ENCODE results near the gene ARHGEF19.
A peak's percentile ranks its signal among the peaks of the same experiment; 100 is the strongest.
"Not testable (repeated sequence)": the region's sequence is repeated elsewhere in the genome, so short reads cannot be mapped to it uniquely, and the experiment has no call there.

Gene ARHGEF19

GRCh38 chr1:16180291-16180824, 32.1 kb downstream of the ARHGEF19 start:
- no peak for DNase-seq (ENCODE audit: low read depth)

GRCh38 chr1:16178596-16179497, 33.6 kb downstream of the ARHGEF19 start:
- DNase-seq (ENCODE audit: low read depth), result no peak

DNA sequence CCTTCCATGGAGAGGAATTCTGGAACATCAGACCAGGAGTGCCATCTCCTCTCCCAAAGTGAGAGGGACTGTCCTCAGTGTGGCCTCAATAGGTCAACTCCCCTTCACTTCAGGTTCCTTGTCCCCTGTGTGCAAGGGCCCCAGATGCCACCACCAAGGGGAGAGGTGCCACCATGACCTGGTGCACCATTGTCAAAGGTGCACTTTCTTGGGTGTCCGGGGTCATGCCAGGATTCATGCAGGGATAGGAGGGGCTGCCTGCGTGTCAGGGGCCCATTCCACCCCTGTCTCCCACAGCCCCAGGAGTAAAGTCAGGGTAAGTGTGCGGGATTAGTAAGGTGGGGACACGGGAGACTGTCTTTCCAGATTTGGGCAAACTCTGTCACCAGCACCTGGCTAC, 35.1 kb downstream of the ARHGEF19 start:
- DNase-seq (ENCODE audit: low read depth), result no peak

- DNase-seq (ENCODE audit: low read depth), result no peak
Observed at GRCh38 chr1:16176653-16177052, 35.8 kb downstream of the ARHGEF19 start.

- peak; percentile 91 for DNase-seq (ENCODE audit: low read depth)
Observed at GRCh38 chr1:16175610-16176553, 36.6 kb downstream of the ARHGEF19 start.

GRCh38 chr1:16174886-16175598, 37.4 kb downstream of the ARHGEF19 start:
- DNase-seq (ENCODE audit: low read depth), result no peak

DNA sequence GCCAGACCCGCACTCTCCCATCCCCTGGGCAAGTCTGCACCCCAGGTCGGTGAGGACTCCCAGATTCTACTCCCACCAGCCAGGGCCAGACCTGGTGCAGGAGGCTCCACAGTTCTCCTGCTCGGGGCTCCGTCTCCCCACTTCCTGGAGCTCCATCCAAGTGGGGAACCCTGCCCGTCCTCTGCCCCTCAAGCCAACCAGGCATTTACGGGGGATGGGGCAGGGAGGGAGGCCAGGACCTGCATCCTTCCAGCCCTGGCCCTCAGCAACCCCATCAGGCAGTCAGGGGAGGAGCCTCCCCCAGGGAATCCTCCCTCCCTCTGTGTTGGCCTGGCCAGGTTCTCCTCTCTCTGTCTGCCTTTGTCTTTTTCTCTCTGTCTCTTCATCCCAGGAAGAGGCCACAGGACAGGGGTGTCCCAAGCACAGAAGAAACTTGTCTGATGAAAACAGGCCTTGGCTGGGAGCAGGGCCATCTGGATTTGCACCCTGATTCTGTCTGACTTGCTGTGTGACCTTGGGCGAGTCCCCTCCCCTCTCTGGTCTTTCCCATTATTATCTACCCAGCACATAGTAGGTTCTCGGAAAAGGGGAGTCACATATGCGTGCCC, 38.1 kb downstream of the ARHGEF19 start:
- DNase-seq (ENCODE audit: low read depth), result no peak

- DNase-seq (ENCODE audit: low read depth), result peak; percentile 58
Observed at GRCh38 chr1:16173447-16174260, 38.8 kb downstream of the ARHGEF19 start.

DNA sequence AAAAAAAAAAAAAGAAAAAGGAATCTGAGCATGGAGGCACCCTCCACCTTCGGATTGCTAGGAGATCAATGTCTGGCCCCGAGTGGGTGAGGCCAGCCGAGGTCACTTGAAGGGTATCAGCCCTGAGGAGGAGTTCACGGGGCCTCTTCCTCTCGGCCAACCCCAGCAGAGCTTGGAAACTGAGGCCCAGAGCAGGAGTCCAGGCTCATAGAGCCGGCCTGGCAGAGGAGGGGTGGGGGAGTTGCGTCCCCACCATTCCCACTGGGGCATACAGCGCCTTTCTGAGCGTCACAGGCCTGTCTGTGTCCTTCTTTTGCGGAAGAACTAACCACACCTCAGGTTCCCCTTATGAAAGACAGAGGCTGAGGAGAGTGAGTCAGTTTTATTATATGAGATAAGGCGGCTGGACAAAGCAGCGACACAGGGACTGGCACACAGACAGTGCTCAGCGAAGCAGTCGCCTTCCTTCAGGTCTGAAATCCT, 39.4 kb downstream of the ARHGEF19 start:
- DNase-seq (ENCODE audit: low read depth), result no peak

- no peak for DNase-seq (ENCODE audit: low read depth)
Observed at GRCh38 chr1:16172218-16172830, 40.1 kb downstream of the ARHGEF19 start.

DNA sequence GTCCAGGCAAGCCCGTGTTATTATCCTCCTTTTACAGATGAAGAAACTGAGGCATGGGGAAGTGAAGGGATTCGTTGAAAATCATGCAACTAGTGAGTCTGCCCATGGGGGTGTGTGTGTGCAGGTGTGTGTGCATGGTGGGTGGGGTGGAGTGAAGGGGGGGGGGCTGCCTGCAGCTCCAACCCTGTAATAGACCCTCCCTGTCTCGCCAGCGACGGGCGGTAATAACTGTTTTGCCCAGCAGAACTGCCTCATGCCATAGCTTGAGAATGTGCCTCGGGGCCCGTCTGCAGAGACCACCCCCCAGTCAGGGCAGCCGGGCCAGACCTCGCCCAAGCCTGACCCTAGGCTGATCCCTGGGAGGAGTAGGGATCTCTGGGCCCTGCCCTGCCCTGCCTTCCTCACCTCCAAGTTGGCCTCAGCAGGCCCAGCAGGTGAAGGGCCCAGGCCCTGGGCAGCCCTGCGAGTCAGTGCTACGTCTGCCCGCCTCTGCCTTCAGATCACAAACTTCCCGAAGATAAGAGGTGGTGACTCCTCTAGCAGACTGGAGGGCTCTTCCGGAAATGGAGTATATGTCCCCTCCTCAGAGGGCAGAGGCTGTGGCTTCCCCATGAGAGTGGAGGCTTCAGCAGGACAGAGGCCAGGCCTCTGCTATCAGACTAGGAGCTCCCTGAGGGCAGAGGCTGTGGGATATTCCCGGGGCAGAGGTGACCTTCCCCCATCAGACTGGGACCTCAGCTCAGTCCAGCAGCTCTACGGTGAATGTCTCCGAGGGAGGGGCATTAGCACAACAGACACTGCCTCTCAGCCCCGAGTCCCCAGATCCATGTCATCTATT, 40.9 kb downstream of the ARHGEF19 start:
- DNase-seq (ENCODE audit: low read depth), result no peak

- DNase-seq (ENCODE audit: low read depth), result no peak
Observed at GRCh38 chr1:16170283-16170673, 42.2 kb downstream of the ARHGEF19 start.

DNA sequence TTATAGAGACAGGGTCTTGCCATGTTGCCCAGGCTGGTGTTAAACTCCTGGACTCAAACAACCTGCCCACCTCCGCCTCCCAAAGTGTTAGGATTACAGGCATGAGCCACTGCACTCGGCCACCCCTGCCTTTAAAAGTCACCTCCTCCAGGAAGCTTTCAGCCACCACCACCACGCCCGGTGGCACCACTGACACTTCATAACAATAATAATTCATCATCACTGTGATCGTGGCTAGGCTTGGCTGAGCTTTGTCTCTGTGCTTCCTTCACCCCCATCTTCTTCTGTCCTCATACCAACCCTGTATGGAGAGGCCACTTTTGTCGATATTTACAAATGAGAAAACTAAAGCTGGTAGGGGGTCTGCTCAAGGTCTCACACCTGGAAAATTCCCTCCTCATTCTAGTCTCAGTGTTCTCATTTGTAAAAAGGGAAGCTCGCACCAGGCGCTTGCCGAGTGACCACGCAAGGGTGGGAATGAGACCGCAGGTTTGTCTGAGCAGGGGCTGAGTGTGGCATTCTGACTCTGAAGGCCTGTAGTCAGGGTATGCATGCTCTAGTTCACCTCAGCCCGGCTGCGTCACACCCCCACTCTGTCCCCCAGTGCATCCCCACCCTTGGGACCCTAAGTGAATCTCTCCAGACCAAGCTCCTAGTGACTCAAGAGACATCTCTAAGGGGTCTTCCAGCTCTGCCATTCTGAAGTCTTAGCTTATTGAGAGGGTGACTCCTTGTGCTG, 43.7 kb downstream of the ARHGEF19 start:
- DNase-seq (ENCODE audit: low read depth), result no peak

GRCh38 chr1:16168144-16168495, 44.3 kb downstream of the ARHGEF19 start:
- DNase-seq (ENCODE audit: low read depth), result not testable (repeated sequence)

DNA sequence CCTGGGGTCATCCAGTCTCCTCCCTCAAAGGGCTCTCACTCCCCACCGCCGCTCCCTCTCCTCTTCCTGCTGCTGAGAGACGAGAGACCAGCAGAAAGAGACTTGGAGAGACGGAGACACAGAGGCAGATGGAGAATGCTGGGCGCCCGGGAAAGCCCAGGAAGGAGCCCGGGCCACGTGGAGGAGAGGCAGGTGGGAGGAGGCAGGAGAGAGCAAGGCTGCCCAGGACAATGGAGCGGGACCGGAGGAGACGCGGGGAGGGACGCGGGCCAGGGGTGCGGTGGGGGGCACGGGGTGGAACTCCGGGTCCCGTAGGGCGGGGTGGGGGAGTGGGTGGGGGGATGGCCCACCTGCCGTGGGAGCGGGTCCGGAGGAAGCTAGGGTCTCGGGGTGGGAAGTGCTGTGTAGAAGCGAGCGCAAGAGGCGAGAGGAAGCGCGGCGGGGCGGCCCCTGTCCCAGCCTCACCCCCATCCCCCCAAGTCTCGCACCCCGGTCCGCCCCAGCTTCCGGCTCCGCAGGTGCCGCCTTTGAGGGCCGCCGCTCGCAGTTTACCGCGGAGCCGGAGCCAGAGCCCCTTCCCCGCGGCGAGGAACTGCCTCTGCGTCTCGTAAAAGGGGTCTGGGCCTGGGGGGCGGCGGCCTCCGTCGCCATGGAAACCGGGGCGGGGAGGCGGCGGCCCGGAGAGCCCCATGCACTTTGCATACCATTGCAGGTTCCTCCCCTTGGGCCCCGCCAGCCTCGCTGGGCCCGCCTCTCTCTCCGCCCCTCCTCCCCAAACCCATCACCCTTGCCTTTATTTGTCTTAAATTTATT, 44.9 kb downstream of the ARHGEF19 start:
- DNase-seq (ENCODE audit: low read depth), result no peak

- no peak for DNase-seq (ENCODE audit: low read depth)
Observed at GRCh38 chr1:16166117-16166516, 46.3 kb downstream of the ARHGEF19 start.

- no peak for DNase-seq (ENCODE audit: low read depth)
Observed at GRCh38 chr1:16165548-16165947, 46.9 kb downstream of the ARHGEF19 start.

GRCh38 chr1:16165073-16165364, 47.4 kb downstream of the ARHGEF19 start:
- no peak for DNase-seq (ENCODE audit: low read depth)
